HCT116 (cell line): ENCODE results near the gene MACROD1.

Experiments
- CTCF ChIP-seq, 3 experiments: fragments of 200-600 bp in 1 of 3; sonication (generic) in 1 of 3; IDR thresholded peaks in 2 of 3; conservative IDR thresholded peaks in 1 of 3; 2 replicates each; pipeline ENCODE4 v1.5.1; 2012 to 2017; ENCODE audit warnings: low read depth in 2 of 3, low read length in 2 of 3, antibody characterized with exemption in 1 of 3, borderline replicate concordance in 1 of 3, control low read depth in 1 of 3, mild to moderate bottlenecking in 1 of 3, mixed read lengths in 1 of 3, mixed run types in 1 of 3, moderate library complexity in 1 of 3; ENCODE audit not compliant: insufficient read depth in 1 of 3
- EZH2 ChIP-seq: fragments of 200-600 bp; sonication (generic); IDR thresholded peaks from 2 replicates; pipeline ENCODE4 v1.6.1; 2017; ENCODE audit warnings: antibody characterized with exemption, mixed run types
- EZH2phosphoT487 ChIP-seq: fragments of 200-600 bp; IDR thresholded peaks from 2 replicates; pipeline ENCODE4 v1.6.1; 2018; ENCODE audit warnings: antibody characterized with exemption, borderline replicate concordance
- POLR2A ChIP-seq: IDR thresholded peaks from 2 replicates; pipeline ENCODE4 v1.7.0; 2011; ENCODE audit warnings: borderline replicate concordance; ENCODE audit not compliant: insufficient read depth, insufficient read length; ENCODE audit errors: extremely low read depth
- POLR2AphosphoS5 ChIP-seq: IDR thresholded peaks from 2 replicates; pipeline ENCODE4 v1.6.1; 2011; ENCODE audit warnings: mild to moderate bottlenecking, low read depth, low read length, moderate library complexity
- TCF7L2 ChIP-seq: IDR thresholded peaks from 2 replicates; pipeline ENCODE4 v1.7.0; 2011; ENCODE audit warnings: borderline replicate concordance, inconsistent platforms; ENCODE audit not compliant: insufficient read depth, insufficient read length; ENCODE audit errors: extremely low read depth
- YY1 ChIP-seq: IDR thresholded peaks from 2 replicates; pipeline ENCODE4 v1.6.1; 2011; ENCODE audit warnings: low read length, low read depth, moderate library complexity, mild to moderate bottlenecking; ENCODE audit not compliant: insufficient replicate concordance; ENCODE audit errors: extremely low read depth

- no peak for TF ChIP-seq CTCF (IDR thresholded peaks at IDR 0.05 in 2 of 3, conservative IDR thresholded peaks at IDR 0.05 in 1 of 3; ENCODE audit: borderline replicate concordance in 1 of 3, insufficient read depth in 1 of 3, low read depth in 2 of 3, low read length in 2 of 3)
- TF ChIP-seq POLR2AphosphoS5: no peak
- TF ChIP-seq YY1: no peak
- TF ChIP-seq EZH2: no peak
- no peak for TF ChIP-seq POLR2A
- no peak for TF ChIP-seq TCF7L2
- TF ChIP-seq EZH2phosphoT487: no peak
Measured at GRCh38 chr11:64140082-64140481, 25.8 kb downstream of the MACROD1 start.
